HEK293 (cell line): ENCODE measurements around the gene MAP3K5.

Source experiments
- CTCF ChIA-PET: fragments of 350-600 bp; formaldehyde crosslinking; extraction: SDS; loops from one replicate; lab custom pipeline; 2021; ENCODE audit warnings: antibody characterized with exemption; lab: Yijun Ruan, JAX
- POLR2A ChIA-PET: fragments of 300-600 bp; formaldehyde crosslinking; extraction: SDS; loops from one replicate; lab custom pipeline; 2020; ENCODE audit warnings: antibody characterized with exemption, inconsistent platforms; lab: Yijun Ruan, JAX
- H3K27ac ChIP-seq: fragments of 200-500 bp; sonication (Bioruptor generic); 2 replicates; pipeline ENCODE4 v1.5.1; 2014; ENCODE audit warnings: low read depth, low read length, control low read depth, inconsistent platforms; ENCODE audit errors: extremely low read depth
- H3K36me3 ChIP-seq, 2 experiments: fragments of 200-500 bp in 1 of 2; sonication (Bioruptor generic) in 1 of 2; 1 replicate in 1 of 2; 2 replicates in 1 of 2; pipeline ENCODE4 v1.5.1; 2014 to 2017; ENCODE audit warnings: inconsistent platforms in 2 of 2, low read length in 2 of 2; ENCODE audit not compliant: control insufficient read depth in 2 of 2, insufficient read depth in 1 of 2
- H3K4me1 ChIP-seq: fragments of 200-500 bp; sonication (Bioruptor generic); 2 replicates; pipeline ENCODE4 v1.5.1; 2014; ENCODE audit warnings: mild to moderate bottlenecking, low read length, inconsistent platforms; ENCODE audit not compliant: control insufficient read depth, insufficient read depth
- H3K4me3 ChIP-seq: 2 replicates; pipeline ENCODE4 v1.5.1; 2011; ENCODE audit warnings: low read depth, mild to moderate bottlenecking, control low read depth, low read length, moderate library complexity
- H3K9me3 ChIP-seq: fragments of 200-500 bp; sonication (Bioruptor generic); 2 replicates; pipeline ENCODE4 v1.5.1; 2014; ENCODE audit warnings: low read depth, low read length, inconsistent platforms; ENCODE audit not compliant: control insufficient read depth, insufficient read depth
- BCL11B ChIP-seq: fragments of 450-650 bp; formaldehyde crosslinking; IDR thresholded peaks from 2 replicates; pipeline ENCODE4 v1.5.1; 2016; ENCODE audit warnings: low read depth, missing biosample characterization, missing genetic modification characterization
- KLF9 ChIP-seq: fragments of 450-650 bp; formaldehyde crosslinking; IDR thresholded peaks from 2 replicates; pipeline ENCODE4 v1.5.1; 2016; ENCODE audit warnings: missing biosample characterization, missing genetic modification characterization, low read depth
- SETDB1 ChIP-seq: IDR thresholded peaks from one replicate; pipeline ENCODE4 v1.6.1; 2017; ENCODE audit warnings: mild to moderate bottlenecking, low read length, moderate library complexity, mixed read lengths; ENCODE audit not compliant: insufficient read length
- WT1 ChIP-seq: fragments of 450-650 bp; formaldehyde crosslinking; IDR thresholded peaks from 2 replicates; pipeline ENCODE4 v1.5.1; 2016; ENCODE audit warnings: missing biosample characterization, missing genetic modification characterization
- ZBTB8A ChIP-seq: fragments of 450-650 bp; formaldehyde crosslinking; IDR thresholded peaks from 2 replicates; pipeline ENCODE4 v1.5.1; 2016; ENCODE audit warnings: missing biosample characterization, missing genetic modification characterization
- ZIC2 ChIP-seq: fragments of 450-650 bp; formaldehyde crosslinking; IDR thresholded peaks from 2 replicates; pipeline ENCODE4 v1.5.1; 2016; ENCODE audit warnings: missing biosample characterization, missing genetic modification characterization
- ZNF132 ChIP-seq: fragments of 450-650 bp; formaldehyde crosslinking; IDR thresholded peaks from 2 replicates; pipeline ENCODE4 v1.5.1; 2017; ENCODE audit warnings: missing biosample characterization, missing genetic modification characterization, borderline replicate concordance
- ZNF133 ChIP-seq: fragments of 450-650 bp; formaldehyde crosslinking; IDR thresholded peaks from 2 replicates; pipeline ENCODE4 v1.5.1; 2016; ENCODE audit warnings: missing biosample characterization, missing genetic modification characterization
- ZNF354C ChIP-seq: fragments of 450-650 bp; formaldehyde crosslinking; IDR thresholded peaks from 2 replicates; pipeline ENCODE4 v1.5.1; 2016; ENCODE audit warnings: missing biosample characterization, missing genetic modification characterization, low read depth, borderline replicate concordance
- ZNF544 ChIP-seq: fragments of 450-650 bp; formaldehyde crosslinking; IDR thresholded peaks from 2 replicates; pipeline ENCODE4 v1.5.0; 2017; ENCODE audit warnings: missing biosample characterization, missing genetic modification characterization
- ZNF658 ChIP-seq: fragments of 450-650 bp; formaldehyde crosslinking; IDR thresholded peaks from 2 replicates; pipeline ENCODE4; 2016; ENCODE audit warnings: missing biosample characterization, missing genetic modification characterization
- ZNF701 ChIP-seq: fragments of 450-650 bp; formaldehyde crosslinking; IDR thresholded peaks from 2 replicates; pipeline ENCODE4 v1.5.1; 2016; ENCODE audit warnings: missing biosample characterization, missing genetic modification characterization
- ZNF785 ChIP-seq: fragments of 450-650 bp; formaldehyde crosslinking; IDR thresholded peaks from 2 replicates; pipeline ENCODE4 v1.5.1; 2016; ENCODE audit warnings: missing biosample characterization, missing genetic modification characterization
- TF ChIP-seq, protein P1 (sequence below): fragments of 450-650 bp; formaldehyde crosslinking; IDR thresholded peaks from 2 replicates; pipeline ENCODE4 v1.5.1; 2017; ENCODE audit warnings: missing biosample characterization, mild to moderate bottlenecking, missing genetic modification characterization, moderate library complexity
- TF ChIP-seq, protein P2 (sequence below): fragments of 450-650 bp; formaldehyde crosslinking; IDR thresholded peaks from 2 replicates; pipeline ENCODE4 v1.5.1; 2016; ENCODE audit warnings: missing biosample characterization, missing genetic modification characterization
- TF ChIP-seq, protein P3 (sequence below): fragments of 450-650 bp; formaldehyde crosslinking; conservative IDR thresholded peaks from 2 replicates; pipeline ENCODE4 v1.5.1; 2016; ENCODE audit warnings: low read depth, missing biosample characterization, missing genetic modification characterization
- TF ChIP-seq, protein P4 (sequence below): fragments of 450-650 bp; formaldehyde crosslinking; IDR thresholded peaks from 2 replicates; pipeline ENCODE4 v1.5.1; 2016; ENCODE audit warnings: missing biosample characterization, missing genetic modification characterization
- TF ChIP-seq, protein P5 (sequence below): fragments of 450-650 bp; formaldehyde crosslinking; IDR thresholded peaks from 2 replicates; pipeline ENCODE4 v1.5.1; 2016; ENCODE audit warnings: missing biosample characterization, missing genetic modification characterization
- TF ChIP-seq, protein P6 (sequence below): fragments of 450-650 bp; IDR thresholded peaks from 2 replicates; pipeline ENCODE4 v1.5.1; 2018; ENCODE audit warnings: missing biosample characterization, mild to moderate bottlenecking, missing genetic modification characterization
- TF ChIP-seq, protein P7 (sequence below): fragments of 450-650 bp; formaldehyde crosslinking; IDR thresholded peaks from 2 replicates; pipeline ENCODE4 v1.5.1; 2016; ENCODE audit warnings: missing biosample characterization, missing genetic modification characterization

The MAP3K5 gene

DNA sequence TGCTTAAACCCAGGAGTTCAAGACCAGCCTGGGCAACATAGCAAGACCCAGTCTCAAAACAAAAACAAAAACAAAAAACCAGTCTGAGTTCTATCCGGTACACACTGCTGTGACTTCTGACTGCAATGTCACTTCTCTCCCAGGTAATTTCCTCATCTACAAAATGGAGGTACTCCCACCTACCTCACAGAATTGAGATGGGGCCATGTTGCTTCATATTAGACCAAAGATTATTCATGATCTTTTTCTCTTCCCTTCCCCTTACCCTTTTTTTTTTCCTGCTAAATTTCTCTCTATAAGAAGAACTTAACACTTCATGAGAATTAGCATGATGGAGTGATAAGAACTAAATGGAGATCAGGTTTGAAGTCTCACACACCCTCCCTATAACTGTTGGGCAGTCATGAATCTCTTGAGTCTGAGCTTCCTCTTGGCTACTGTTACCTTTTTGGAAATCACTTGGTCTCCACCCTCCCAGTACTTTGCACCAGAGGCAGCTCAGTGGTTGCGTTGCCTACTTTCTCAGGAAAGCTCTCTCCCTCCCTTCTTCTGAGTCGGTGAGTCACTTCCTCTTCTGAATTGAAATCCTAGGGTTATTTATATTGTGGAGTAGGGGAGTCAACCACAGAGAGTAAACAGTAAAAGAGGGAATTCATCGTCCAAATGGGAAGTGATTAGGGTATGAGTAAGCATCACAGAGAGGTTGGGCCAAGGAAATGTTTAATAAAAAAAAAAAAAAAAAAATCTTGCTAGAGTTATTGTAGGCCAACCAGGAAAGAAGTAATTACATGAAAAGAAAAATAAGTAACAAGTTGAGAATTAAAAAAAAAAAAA, 182.2 kb downstream of the MAP3K5 start (continued):
- TF ChIP-seq, protein P1, sequence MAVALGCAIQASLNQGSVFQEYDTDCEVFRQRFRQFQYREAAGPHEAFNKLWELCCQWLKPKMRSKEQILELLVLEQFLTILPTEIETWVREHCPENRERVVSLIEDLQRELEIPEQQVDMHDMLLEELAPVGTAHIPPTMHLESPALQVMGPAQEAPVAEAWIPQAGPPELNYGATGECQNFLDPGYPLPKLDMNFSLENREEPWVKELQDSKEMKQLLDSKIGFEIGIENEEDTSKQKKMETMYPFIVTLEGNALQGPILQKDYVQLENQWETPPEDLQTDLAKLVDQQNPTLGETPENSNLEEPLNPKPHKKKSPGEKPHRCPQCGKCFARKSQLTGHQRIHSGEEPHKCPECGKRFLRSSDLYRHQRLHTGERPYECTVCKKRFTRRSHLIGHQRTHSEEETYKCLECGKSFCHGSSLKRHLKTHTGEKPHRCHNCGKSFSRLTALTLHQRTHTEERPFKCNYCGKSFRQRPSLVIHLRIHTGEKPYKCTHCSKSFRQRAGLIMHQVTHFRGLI: peak; percentile 76; the same call in 1 of the 2 replicates
- TF ChIP-seq SETDB1: no peak
- TF ChIP-seq ZNF132 (tag by site-specific recombination): no peak
- TF ChIP-seq, protein P2, sequence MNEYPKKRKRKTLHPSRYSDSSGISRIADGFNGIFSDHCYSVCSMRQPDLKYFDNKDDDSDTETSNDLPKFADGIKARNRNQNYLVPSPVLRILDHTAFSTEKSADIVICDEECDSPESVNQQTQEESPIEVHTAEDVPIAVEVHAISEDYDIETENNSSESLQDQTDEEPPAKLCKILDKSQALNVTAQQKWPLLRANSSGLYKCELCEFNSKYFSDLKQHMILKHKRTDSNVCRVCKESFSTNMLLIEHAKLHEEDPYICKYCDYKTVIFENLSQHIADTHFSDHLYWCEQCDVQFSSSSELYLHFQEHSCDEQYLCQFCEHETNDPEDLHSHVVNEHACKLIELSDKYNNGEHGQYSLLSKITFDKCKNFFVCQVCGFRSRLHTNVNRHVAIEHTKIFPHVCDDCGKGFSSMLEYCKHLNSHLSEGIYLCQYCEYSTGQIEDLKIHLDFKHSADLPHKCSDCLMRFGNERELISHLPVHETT (tag by site-specific recombination): peak; percentile 84

DNA sequence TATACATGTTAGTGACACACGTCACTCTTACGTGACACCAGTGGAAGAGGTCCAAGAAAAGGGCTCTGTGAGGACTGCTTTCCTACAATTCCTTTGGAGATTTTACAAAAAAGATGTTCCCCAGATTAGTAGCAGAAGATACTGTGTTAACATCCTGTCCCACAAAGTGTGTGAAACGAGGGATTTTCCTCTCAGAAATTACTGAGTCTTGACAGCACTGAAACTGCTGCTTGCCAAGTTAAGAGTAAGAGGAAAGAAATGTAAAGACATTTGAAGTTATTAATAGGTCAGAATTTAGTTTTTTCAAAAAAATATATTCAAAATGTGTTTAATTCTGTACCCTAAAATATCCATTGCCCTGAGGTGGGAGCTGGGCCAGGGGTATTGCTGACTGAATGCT, 183.3 kb downstream of the MAP3K5 start:
- Histone ChIP-seq H3K36me3 (peaks cover 0 to 2% of the 10 kb centered on the region in 2 experiments; a peak in 1 of 3 replicates), H3K9me3 (no peaks in the 10 kb centered on the region), H3K4me3 (no peak overlapping the region), H3K4me1 (peaks cover 26% of the 10 kb centered on the region), H3K27ac (no peak overlapping the region)
- ChIA-PET CTCF (interaction anchor here (0.6 to 4.1 kb wide), 12 partner anchors 8 to 1587 kb away, joined by 3 to 25 read pairs (median 4); partner anchors contain the start of gene MAP3K5), POLR2A (no interaction called here)
- TF ChIP-seq ZBTB8A (tag by site-specific recombination) (no peak), ZNF544 (tag by site-specific recombination) (no peak), ZNF658 (no peak), ZNF133 (tag by site-specific recombination) (no peak), ZNF701 (no peak), ZIC2 (tag by site-specific recombination) (no peak), ZNF785 (no peak), KLF9 (no peak), BCL11B (no peak), ZNF354C (tag by site-specific recombination) (no peak), WT1 (tag by site-specific recombination) (no peak)
- TF ChIP-seq, protein P3, sequence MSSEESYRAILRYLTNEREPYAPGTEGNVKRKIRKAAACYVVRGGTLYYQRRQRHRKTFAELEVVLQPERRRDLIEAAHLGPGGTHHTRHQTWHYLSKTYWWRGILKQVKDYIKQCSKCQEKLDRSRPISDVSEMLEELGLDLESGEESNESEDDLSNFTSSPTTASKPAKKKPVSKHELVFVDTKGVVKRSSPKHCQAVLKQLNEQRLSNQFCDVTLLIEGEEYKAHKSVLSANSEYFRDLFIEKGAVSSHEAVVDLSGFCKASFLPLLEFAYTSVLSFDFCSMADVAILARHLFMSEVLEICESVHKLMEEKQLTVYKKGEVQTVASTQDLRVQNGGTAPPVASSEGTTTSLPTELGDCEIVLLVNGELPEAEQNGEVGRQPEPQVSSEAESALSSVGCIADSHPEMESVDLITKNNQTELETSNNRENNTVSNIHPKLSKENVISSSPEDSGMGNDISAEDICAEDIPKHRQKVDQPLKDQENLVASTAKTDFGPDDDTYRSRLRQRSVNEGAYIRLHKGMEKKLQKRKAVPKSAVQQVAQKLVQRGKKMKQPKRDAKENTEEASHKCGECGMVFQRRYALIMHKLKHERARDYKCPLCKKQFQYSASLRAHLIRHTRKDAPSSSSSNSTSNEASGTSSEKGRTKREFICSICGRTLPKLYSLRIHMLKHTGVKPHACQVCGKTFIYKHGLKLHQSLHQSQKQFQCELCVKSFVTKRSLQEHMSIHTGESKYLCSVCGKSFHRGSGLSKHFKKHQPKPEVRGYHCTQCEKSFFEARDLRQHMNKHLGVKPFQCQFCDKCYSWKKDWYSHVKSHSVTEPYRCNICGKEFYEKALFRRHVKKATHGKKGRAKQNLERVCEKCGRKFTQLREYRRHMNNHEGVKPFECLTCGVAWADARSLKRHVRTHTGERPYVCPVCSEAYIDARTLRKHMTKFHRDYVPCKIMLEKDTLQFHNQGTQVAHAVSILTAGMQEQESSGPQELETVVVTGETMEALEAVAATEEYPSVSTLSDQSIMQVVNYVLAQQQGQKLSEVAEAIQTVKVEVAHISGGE (tag by site-specific recombination): no peak
- TF ChIP-seq, protein P4, sequence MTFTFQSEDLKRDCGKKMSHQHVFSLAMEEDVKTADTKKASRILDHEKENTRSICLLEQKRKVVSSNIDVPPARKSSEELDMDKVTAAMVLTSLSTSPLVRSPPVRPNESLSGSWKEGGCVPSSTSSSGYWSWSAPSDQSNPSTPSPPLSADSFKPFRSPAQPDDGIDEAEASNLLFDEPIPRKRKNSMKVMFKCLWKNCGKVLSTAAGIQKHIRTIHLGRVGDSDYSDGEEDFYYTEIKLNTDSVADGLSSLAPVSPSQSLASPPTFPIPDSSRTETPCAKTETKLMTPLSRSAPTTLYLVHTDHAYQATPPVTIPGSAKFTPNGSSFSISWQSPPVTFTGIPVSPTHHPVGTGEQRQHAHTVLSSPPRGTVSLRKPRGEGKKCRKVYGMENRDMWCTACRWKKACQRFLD (tag by site-specific recombination): no peak
- TF ChIP-seq, protein P5, sequence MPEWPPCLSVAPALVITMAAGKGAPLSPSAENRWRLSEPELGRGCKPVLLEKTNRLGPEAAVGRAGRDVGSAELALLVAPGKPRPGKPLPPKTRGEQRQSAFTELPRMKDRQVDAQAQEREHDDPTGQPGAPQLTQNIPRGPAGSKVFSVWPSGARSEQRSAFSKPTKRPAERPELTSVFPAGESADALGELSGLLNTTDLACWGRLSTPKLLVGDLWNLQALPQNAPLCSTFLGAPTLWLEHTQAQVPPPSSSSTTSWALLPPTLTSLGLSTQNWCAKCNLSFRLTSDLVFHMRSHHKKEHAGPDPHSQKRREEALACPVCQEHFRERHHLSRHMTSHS: no peak
- TF ChIP-seq, protein P6, sequence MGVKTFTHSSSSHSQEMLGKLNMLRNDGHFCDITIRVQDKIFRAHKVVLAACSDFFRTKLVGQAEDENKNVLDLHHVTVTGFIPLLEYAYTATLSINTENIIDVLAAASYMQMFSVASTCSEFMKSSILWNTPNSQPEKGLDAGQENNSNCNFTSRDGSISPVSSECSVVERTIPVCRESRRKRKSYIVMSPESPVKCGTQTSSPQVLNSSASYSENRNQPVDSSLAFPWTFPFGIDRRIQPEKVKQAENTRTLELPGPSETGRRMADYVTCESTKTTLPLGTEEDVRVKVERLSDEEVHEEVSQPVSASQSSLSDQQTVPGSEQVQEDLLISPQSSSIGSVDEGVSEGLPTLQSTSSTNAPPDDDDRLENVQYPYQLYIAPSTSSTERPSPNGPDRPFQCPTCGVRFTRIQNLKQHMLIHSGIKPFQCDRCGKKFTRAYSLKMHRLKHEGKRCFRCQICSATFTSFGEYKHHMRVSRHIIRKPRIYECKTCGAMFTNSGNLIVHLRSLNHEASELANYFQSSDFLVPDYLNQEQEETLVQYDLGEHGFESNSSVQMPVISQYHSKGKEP: no peak
- TF ChIP-seq, protein P7, sequence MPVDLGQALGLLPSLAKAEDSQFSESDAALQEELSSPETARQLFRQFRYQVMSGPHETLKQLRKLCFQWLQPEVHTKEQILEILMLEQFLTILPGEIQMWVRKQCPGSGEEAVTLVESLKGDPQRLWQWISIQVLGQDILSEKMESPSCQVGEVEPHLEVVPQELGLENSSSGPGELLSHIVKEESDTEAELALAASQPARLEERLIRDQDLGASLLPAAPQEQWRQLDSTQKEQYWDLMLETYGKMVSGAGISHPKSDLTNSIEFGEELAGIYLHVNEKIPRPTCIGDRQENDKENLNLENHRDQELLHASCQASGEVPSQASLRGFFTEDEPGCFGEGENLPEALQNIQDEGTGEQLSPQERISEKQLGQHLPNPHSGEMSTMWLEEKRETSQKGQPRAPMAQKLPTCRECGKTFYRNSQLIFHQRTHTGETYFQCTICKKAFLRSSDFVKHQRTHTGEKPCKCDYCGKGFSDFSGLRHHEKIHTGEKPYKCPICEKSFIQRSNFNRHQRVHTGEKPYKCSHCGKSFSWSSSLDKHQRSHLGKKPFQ (tag by site-specific recombination): no peak
